Astrocyte of the cerebellum (primary cell): Measurements from ENCODE around the gene THUMPD2.

Experiments
- DNase-seq: peaks from one replicate; pipeline ENCODE4 v3.0.0-alpha.2; 2011; ENCODE audit warnings: low read depth
- H3K4me3 ChIP-seq: 2 replicates; pipeline ENCODE4 v1.5.1; 2011; ENCODE audit warnings: mild to moderate bottlenecking, low read depth, low read length, moderate library complexity
- CTCF ChIP-seq: IDR thresholded peaks from 2 replicates; pipeline ENCODE4 v1.5.1; 2012; ENCODE audit warnings: low read length, low read depth, moderate library complexity, mild to moderate bottlenecking; ENCODE audit errors: missing control alignments
- in situ Hi-C: cut with HindIII; loops from 2 replicates; pipeline ENCODE4 v1.10.0; 2017; ENCODE audit warnings: low sequenced_read_pairs

Gene THUMPD2

DNA sequence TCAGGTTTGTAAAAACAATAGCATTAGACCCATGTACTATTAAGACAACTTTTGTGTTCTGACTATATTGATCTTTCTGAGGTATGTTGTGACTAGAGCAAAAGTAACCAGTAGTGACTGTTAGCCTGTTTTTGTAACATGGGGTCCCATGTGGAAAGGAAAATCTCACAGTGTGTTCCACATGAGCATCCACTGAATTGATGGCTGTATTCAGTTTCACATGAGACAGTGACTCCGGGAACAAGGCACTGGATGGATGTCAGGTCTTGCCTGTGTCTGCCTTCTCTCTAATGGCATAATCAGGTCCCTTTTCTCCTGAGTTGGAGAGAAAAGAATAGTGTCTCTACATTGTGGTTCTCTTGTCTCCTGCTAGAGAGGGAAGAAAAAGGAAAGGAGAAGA is 85.8 kb downstream of the THUMPD2 start:
- in situ Hi-C loops = no loop called here
- H3K4me3 ChIP-seq = no peak overlapping the region
- DNase-seq = no peak
- no peak for TF ChIP-seq CTCF

DNA sequence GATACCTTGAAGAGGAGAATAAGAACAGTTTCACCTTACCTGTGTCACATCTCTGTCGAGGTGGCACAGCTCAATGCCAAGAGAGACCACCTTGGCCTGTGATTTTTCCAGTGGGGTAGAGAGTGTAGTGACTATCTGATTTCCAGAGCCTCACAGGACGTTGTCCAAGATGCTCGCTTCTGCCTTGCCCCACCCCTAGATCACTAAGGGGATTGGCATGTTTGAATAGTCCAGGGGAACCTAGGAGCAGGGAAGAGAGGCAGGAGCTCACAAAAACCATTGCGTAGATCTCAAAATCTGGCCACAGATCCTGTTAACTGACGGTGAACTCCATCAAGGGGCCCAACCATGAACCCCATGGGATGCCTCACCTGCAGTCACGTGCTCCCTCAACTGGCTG is 89.2 kb downstream of the THUMPD2 start:
- TF ChIP-seq CTCF = no peak
- DNase-seq = no peak
- in situ Hi-C loops = no loop called here
- no peak overlapping the region for H3K4me3 ChIP-seq

DNA sequence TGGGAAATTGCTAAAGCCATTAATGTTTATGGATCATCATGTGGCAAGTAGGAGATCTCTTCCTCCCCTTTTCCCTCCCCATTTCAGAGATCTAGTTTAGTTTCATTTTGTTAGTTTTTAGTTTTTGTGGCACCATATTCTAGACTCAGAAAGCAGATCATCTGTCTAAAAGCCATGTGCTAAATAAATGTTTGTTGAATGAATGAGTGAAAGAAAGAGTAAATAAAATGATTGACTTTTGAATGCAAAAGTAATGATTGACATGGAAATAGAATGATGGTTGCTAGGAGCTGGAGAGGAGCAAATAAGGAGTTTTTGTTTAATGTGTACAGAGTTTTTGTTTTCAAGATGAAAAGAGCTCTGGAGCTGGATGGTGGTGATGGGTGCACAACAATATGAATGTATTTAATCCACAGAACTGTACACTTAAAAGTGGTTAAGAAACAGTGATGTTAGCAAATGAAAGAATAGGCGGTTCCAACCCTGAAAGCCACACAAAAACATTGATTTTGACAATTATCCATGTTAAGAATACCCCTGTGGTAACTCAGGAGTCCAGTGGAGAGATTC is 89.7 kb downstream of the THUMPD2 start:
- in situ Hi-C loops = no loop called here
- no peak for TF ChIP-seq CTCF
- no peak for DNase-seq
- H3K4me3 ChIP-seq = no peak overlapping the region

- in situ Hi-C loops = no loop called here
- no peak for DNase-seq
- TF ChIP-seq CTCF = no peak
- no peak overlapping the region for H3K4me3 ChIP-seq
These were observed 90.9 kb downstream of the THUMPD2 start for GRCh38 chr2:39688181-39688580.

- in situ Hi-C loops = no loop called here
- no peak for TF ChIP-seq CTCF
- DNase-seq = no peak
- H3K4me3 ChIP-seq = no peak overlapping the region
These were observed 92.6 kb downstream of the THUMPD2 start for GRCh38 chr2:39686456-39686855.
